Esophagus squamous epithelium (tissue), 5 donors: ENCODE measurements around the gene ERMP1. TPM values are rescaled to one million over a fixed set of nuclear protein-coding genes. Genes with fewer than 3 reads are reported as not detected.

Experiments used
- DNase-seq: peaks from one replicate; lab custom pipeline; 2025; lab: John Stamatoyannopoulos, UW
- H3K27ac ChIP-seq, 4 donors: fragments of 200-600 bp; sonication (generic); one replicate each; pipeline ENCODE4 v1.5.1; 2016 to 2019; ENCODE audit warnings: mild to moderate bottlenecking in 1 of 4
- H3K27me3 ChIP-seq, 4 donors: fragments of 200-600 bp; sonication (generic); 1 replicate in 3 of 4; 2 replicates in 1 of 4; pipeline versions ENCODE4 v1.5.1 to v1.6.0; 2017 to 2021; ENCODE audit warnings: antibody characterized with exemption in 1 of 4
- H3K36me3 ChIP-seq, 3 donors: fragments of 200-600 bp; sonication (generic); one replicate each; pipeline ENCODE4 v1.5.1; 2016 to 2019
- H3K4me1 ChIP-seq, 3 donors: fragments of 200-600 bp; sonication (generic); one replicate each; pipeline ENCODE4 v1.5.1; 2017 to 2019
- H3K4me3 ChIP-seq, 4 donors: fragments of 200-600 bp; sonication (generic); 1 replicate in 3 of 4; 2 replicates in 1 of 4; pipeline ENCODE4 v1.5.1; 2016 to 2019; ENCODE audit warnings: mild to moderate bottlenecking in 2 of 4, moderate library complexity in 1 of 4
- H3K9me3 ChIP-seq, 3 donors: fragments of 200-600 bp; sonication (generic); one replicate each; pipeline ENCODE4 v1.5.1; 2016 to 2019
- POLR2A ChIP-seq, 4 donors: fragments of 450-650 bp; IDR thresholded peaks; one replicate each; pipeline ENCODE4 v1.6.1; 2017; ENCODE audit warnings: antibody characterized with exemption in 4 of 4, mild to moderate bottlenecking in 4 of 4, moderate library complexity in 3 of 4
- WGBS, 2 donors: methylation state at CpG; one replicate each; pipeline ENCODE4 v1.1.5; 2018; 5-methylcytosine and 5-hydroxymethylcytosine counted together
- intact Hi-C: fragments of 100-400 bp; cut with DNase I; formaldehyde crosslinking; loops from one replicate; pipeline ENCODE4 v1.15.0; 2022
- total RNA-seq, 4 donors: library from RNA; depleted of rRNA; stranded (reverse); fragments of >200 nt; gene quantifications; one replicate each; pipeline ENCODE4 v1.1.0, GENCODE V29; 2016
- TF ChIP-seq, protein P1 (sequence below), 6 experiments: fragments of 450-650 bp in 4 of 6; fragments of 200-600 bp in 2 of 6; sonication (generic) in 2 of 6; IDR thresholded peaks; one replicate each; pipeline ENCODE4 v1.5.1; 2016 to 2019; ENCODE audit warnings: antibody characterized with exemption in 6 of 6, mild to moderate bottlenecking in 4 of 6, moderate library complexity in 4 of 6
- donor health status: DM: yes; HTN: yes; CAD: no.

ERMP1 gene
- total RNA-seq, 4 donors from 2014 or later, result 24.4 to 38.2 (median 29.9) TPM

DNA sequence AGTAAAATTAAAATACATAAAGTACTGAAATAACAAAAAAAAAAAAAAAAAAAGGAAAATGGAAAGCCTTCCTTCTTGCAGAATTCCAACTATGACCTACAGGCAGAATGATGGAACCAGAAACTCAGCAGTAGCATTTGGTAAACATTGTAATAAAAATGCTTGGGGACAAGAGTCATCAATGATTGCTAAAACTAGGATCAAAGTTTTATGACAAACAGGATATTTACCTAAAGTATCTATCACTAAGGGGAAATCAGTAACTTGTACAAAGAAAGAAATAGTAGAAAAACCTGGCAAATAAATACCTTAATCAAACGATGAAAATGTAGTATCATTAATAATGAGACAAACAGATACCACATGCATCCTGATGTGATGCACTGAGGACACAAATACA, 17.5 kb downstream of the ERMP1 start:
- Histone ChIP-seq H3K27me3 (no peaks in the 10 kb centered on the region), H3K9me3 (no peaks in the 10 kb centered on the region), H3K4me1 (no peaks in the 10 kb centered on the region), H3K4me3 (no peak overlapping the region), H3K27ac (no peak overlapping the region), H3K36me3 (peaks cover 0 to 78% (median 0%) of the 10 kb centered on the region in 3 donors)
- intact Hi-C loops, result no loop called here
- no peak for TF ChIP-seq POLR2A (IDR thresholded peaks at IDR 0.05)
- DNase-seq, result no peak
- WGBS, 2 donors, result 82 to 85% methylated on average over 1 of the region's 1 CpG

DNA sequence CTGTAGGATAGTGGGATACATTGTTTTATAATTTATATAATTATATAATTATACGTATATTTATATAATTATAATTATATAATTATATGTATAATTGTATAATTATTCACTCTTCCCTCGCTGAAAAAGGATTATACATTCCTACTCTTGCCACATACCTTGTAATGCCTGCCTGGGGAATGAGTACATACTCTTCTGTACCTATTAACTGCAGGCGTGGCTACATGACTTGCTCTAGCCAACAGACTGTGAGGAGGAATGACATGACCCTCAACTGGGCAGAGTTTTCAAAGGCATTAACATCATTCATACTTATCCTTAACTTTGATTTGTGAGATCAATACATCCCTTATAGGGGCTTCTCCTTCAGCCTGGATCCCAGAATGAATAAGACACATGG, 19.1 kb downstream of the ERMP1 start:
- 82 to 91% methylated on average over 3 of the region's 3 CpGs for WGBS, 2 donors
- no peak for TF ChIP-seq POLR2A (IDR thresholded peaks at IDR 0.05)
- TF ChIP-seq, protein P1, sequence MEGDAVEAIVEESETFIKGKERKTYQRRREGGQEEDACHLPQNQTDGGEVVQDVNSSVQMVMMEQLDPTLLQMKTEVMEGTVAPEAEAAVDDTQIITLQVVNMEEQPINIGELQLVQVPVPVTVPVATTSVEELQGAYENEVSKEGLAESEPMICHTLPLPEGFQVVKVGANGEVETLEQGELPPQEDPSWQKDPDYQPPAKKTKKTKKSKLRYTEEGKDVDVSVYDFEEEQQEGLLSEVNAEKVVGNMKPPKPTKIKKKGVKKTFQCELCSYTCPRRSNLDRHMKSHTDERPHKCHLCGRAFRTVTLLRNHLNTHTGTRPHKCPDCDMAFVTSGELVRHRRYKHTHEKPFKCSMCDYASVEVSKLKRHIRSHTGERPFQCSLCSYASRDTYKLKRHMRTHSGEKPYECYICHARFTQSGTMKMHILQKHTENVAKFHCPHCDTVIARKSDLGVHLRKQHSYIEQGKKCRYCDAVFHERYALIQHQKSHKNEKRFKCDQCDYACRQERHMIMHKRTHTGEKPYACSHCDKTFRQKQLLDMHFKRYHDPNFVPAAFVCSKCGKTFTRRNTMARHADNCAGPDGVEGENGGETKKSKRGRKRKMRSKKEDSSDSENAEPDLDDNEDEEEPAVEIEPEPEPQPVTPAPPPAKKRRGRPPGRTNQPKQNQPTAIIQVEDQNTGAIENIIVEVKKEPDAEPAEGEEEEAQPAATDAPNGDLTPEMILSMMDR (IDR thresholded peaks at IDR 0.05), result no peak
- H3K4me3 ChIP-seq, result no peak overlapping the region
- H3K4me1 ChIP-seq, result no peaks in the 10 kb centered on the region
- H3K36me3 ChIP-seq, result peaks cover 0 to 81% (median 0%) of the 10 kb centered on the region in 3 donors
- no peak overlapping the region for H3K27ac ChIP-seq
- H3K9me3 ChIP-seq, result no peaks in the 10 kb centered on the region
- no peak for DNase-seq
- H3K27me3 ChIP-seq, result no peaks in the 10 kb centered on the region
- intact Hi-C loops, result no loop called here

DNA sequence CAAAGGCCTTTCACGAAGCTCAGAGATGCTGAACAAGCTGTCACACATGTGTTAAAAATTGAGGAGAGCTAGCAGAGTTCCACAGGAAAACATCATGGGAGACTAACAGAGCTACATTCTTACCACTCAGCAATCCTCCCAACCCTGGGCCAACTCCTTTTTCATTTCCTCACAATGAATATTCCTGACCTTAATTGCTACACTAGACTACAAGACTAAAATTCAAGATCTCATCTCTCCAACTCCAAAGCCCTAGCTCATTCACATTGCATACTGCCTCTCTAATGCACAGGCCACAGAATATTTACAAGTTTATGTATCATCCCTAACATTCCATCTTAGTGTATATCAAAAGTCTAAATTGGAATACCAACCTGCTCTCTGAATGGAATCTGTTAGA, 21.2 kb downstream of the ERMP1 start:
- H3K27ac ChIP-seq, result no peak overlapping the region
- 93% methylated on average over 1 of the region's 1 CpG for WGBS, 2 donors
- TF ChIP-seq POLR2A (IDR thresholded peaks at IDR 0.05), result no peak
- TF ChIP-seq, protein P1 (IDR thresholded peaks at IDR 0.05), result no peak
- no peaks in the 10 kb centered on the region for H3K9me3 ChIP-seq
- no peaks in the 10 kb centered on the region for H3K27me3 ChIP-seq
- peaks cover 0 to 74% (median 0%) of the 10 kb centered on the region in 3 donors for H3K36me3 ChIP-seq
- H3K4me3 ChIP-seq, result no peak overlapping the region
- no peaks in the 10 kb centered on the region for H3K4me1 ChIP-seq
- DNase-seq, result no peak
- intact Hi-C loops, result no loop called here

DNA sequence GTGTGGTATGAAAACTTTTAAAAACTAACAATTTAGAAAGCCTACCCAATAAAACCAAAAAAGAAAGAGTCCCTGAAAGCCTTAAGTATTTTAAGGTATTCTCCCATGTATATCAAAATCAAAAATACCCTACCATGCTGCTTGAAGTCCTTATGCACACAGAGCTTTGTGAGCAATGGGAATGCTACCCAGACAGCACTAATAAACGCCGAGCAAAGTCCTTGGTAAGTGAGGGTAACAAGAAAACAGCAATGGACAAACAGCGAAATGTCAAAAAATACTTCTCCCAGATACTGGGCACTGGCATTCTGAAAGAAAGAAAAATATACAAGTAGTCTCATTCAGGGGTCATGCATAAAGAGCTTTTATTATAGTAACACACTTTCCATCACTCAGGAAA, 27.4 kb downstream of the ERMP1 start:
- no peaks in the 10 kb centered on the region for H3K27me3 ChIP-seq
- H3K4me1 ChIP-seq, result no peaks in the 10 kb centered on the region
- intact Hi-C loops, result no loop called here
- H3K36me3 ChIP-seq, result peaks cover 0 to 82% (median 0%) of the 10 kb centered on the region in 3 donors
- no peak overlapping the region for H3K27ac ChIP-seq
- DNase-seq, result no peak
- H3K4me3 ChIP-seq, result no peak overlapping the region
- TF ChIP-seq, protein P1 (IDR thresholded peaks at IDR 0.05), result no peak
- TF ChIP-seq POLR2A (IDR thresholded peaks at IDR 0.05), result no peak
- no peaks in the 10 kb centered on the region for H3K9me3 ChIP-seq
- 69 to 95% methylated on average over 3 of the region's 3 CpGs for WGBS, 2 donors

DNA sequence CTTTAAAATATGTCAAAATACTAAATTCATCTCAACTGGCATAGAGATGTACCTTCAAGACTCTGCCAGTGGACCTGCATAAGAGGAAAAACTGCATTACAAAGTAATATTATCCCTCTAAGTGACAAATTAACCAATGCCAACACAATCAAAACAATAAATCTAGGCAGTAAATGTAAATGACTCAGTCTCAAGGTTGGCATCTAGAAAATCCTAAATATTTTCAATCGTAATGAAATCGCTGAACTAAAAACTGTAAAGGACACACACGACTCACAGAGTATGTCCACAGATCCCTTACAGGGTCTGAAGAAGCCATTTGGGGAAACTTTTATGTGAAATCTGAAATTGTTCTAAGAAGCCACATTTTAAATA, 31.2 kb downstream of the ERMP1 start:
- 85 to 95% methylated on average over 3 of the region's 3 CpGs for WGBS, 2 donors
- Histone ChIP-seq H3K27ac (no peak overlapping the region), H3K4me3 (no peak overlapping the region), H3K4me1 (peaks cover 0 to 3% (median 0%) of the 10 kb centered on the region in 3 donors), H3K27me3 (no peaks in the 10 kb centered on the region), H3K9me3 (no peaks in the 10 kb centered on the region), H3K36me3 (peaks cover 0 to 79% (median 0%) of the 10 kb centered on the region in 3 donors)
- intact Hi-C loops, result no loop called here
- DNase-seq, result no peak
- TF ChIP-seq POLR2A (IDR thresholded peaks at IDR 0.05), result no peak
- TF ChIP-seq, protein P1 (IDR thresholded peaks at IDR 0.05), result no peak
